ENCODE data around the gene TMEM259. TPM values are rescaled to one million over a fixed set of nuclear protein-coding genes. Genes with fewer than 3 reads are reported as not detected.

The TMEM259 gene
- total RNA-seq, 1 experiment from 2014 or later, result 202 TPM

DNA sequence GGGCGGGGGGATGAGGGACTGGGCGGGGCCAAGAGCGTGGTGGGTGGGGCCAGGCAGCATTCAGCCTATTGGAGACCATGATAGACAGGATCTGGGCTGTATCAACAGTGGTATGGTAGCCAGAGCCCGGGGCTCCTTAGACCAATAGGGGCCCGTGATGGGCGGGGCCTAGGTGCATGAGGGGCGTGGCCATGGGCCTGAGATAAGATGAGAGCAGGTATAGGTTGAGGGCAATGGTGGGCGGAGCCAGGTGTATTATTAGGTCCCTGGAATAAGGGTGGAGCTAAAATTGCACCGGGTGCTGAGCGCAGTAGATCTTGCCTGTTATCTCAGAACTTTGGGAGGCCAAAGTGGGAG, 24.3 kb upstream of the TMEM259 start:
- Histone ChIP-seq H3K27ac (ENCODE audit: low read depth, low read length) (peak overlapping the region; percentile 74), H3K4me3 (replicated peaks in 1 of 2; ENCODE audit: low read depth in 1 of 2, low read length in 2 of 2) (no peak overlapping the region), H2AFZ (ENCODE audit: low read depth, low read length, poor library complexity, severe bottlenecking) (no peak overlapping the region), H3K36me3 (ENCODE audit: control insufficient read depth in 1 of 2, insufficient read depth in 2 of 2, low read length in 2 of 2) (peaks cover 0 to 15% of the 10 kb centered on the region in 2 experiments; a peak in 1 of 4 replicates), H3K9me2 (ENCODE audit: insufficient read depth) (no peaks in the 10 kb centered on the region), H3K9ac (ENCODE audit: low read length) (no peak overlapping the region), H3K4me1 (ENCODE audit: control insufficient read depth in 1 of 2, insufficient read depth in 2 of 2, low read length in 2 of 2) (peaks cover 30 to 60% of the 10 kb centered on the region in 2 experiments), H3K9me3 (ENCODE audit: control insufficient read depth in 1 of 2, insufficient read depth in 1 of 2, low read depth in 1 of 2, low read length in 2 of 2) (no peaks in the 10 kb centered on the region), H3K27me3 (ENCODE audit: insufficient read depth, low read length) (no peaks in the 10 kb centered on the region), H3K4me2 (ENCODE audit: low read length) (no peak overlapping the region; the same call in 1 of the 2 replicates), H4K20me1 (ENCODE audit: insufficient read depth) (no peaks in the 10 kb centered on the region), H3K79me2 (ENCODE audit: insufficient read depth, low read length) (peaks cover 12% of the 10 kb centered on the region; the same call in 1 of the 2 replicates)
- ChIA-PET POLR2A (interaction anchor here (1.0 to 2.0 kb wide), 3 partner anchors 16 to 224 kb away, joined by 4 to 7 read pairs (median 7); partner anchors contain the start of genes CIRBP and RNU6-2), CTCF (interaction anchor here (1.0 to 1.4 kb wide), 2 partner anchors 20 to 199 kb away, joined by 4 to 7 read pairs; no protein-coding TSS in a partner anchor), RAD21 (ENCODE audit: low non-redundant PET in 1 of 2, low total read pairs in 2 of 2, uncharacterized antibody in 2 of 2, unreplicated experiment in 2 of 2) (no interaction called here)
- BruUV-seq (replicated peaks), result no TSS peak
- peak; percentile 69 for ATAC-seq
- TF ChIP-seq, protein P1, sequence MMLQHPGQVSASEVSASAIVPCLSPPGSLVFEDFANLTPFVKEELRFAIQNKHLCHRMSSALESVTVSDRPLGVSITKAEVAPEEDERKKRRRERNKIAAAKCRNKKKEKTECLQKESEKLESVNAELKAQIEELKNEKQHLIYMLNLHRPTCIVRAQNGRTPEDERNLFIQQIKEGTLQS (IDR thresholded peaks at IDR 0.05), result no peak
- TF ChIP-seq POLR2A (IDR thresholded peaks at IDR 0.05; ENCODE audit: borderline replicate concordance, extremely low read depth, insufficient read depth, insufficient read length) (peak; percentile 46), EZH2 (IDR thresholded peaks at IDR 0.05) (no peak)
- DNase-seq (ENCODE audit: low read depth, low spot score), result peak; percentile 95
- intact Hi-C loops (cut with micrococcal nuclease), result no loop called here

DNA sequence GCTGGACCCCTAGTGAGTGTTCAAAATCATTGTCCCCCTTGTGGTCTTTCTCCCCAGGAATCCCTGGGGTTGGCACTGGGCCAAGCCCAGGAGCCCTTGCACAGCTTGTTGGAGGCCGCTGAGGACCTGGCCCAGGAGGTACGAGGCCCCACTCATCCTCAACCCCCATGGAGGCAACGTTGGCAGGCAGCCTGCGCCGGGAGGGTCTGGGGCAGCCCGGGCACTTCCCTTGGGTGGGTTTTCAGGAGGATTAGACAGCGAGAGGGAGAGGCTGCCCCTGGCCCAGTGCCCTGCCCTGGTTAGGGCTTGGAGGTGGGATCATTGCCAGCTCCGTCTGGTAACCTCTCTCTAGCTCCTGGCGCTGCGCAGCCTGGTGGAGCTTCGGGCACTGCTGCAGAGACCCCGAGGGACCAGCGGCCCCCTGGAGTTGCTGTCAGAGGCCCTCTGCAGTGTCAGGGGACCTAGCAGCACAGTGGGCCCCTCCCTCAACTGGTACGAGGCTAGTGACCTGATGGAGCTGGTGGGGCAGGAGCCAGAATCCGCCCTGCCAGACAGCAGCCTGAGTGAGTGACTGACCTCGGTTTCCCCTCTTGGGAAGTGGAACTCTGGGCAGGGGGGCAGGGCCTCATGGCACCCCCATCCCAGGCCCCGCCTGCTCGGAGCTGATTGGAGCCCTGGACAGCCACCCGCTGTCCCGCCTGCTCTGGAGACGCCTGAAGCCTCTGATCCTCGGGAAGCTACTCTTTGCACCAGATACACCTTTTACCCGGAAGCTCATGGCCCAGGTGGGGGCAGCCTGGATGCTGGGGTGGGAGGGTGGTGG, 22.0 kb upstream of the TMEM259 start:
- Histone ChIP-seq H2AFZ (ENCODE audit: low read depth, low read length, poor library complexity, severe bottlenecking) (no peak overlapping the region), H3K36me3 (ENCODE audit: control insufficient read depth in 1 of 2, insufficient read depth in 2 of 2, low read length in 2 of 2) (peaks cover 0 to 22% of the 10 kb centered on the region in 2 experiments; a peak in 1 of 4 replicates)
- BruUV-seq (replicated peaks), result TSS peak; percentile 50

More for the DNA sequence above, 22.0 kb upstream of the TMEM259 start:
- H3K79me2 ChIP-seq (ENCODE audit: insufficient read depth, low read length), result peaks cover 14% of the 10 kb centered on the region; the same call in 1 of the 2 replicates
- TF ChIP-seq TCF7L2 (IDR thresholded peaks at IDR 0.05; ENCODE audit: borderline replicate concordance, extremely low read depth, insufficient read depth, insufficient read length) (peak; percentile 57), ELF1 (IDR thresholded peaks at IDR 0.05; ENCODE audit: borderline replicate concordance, low read depth) (no peak)
- TF ChIP-seq, protein P2, sequence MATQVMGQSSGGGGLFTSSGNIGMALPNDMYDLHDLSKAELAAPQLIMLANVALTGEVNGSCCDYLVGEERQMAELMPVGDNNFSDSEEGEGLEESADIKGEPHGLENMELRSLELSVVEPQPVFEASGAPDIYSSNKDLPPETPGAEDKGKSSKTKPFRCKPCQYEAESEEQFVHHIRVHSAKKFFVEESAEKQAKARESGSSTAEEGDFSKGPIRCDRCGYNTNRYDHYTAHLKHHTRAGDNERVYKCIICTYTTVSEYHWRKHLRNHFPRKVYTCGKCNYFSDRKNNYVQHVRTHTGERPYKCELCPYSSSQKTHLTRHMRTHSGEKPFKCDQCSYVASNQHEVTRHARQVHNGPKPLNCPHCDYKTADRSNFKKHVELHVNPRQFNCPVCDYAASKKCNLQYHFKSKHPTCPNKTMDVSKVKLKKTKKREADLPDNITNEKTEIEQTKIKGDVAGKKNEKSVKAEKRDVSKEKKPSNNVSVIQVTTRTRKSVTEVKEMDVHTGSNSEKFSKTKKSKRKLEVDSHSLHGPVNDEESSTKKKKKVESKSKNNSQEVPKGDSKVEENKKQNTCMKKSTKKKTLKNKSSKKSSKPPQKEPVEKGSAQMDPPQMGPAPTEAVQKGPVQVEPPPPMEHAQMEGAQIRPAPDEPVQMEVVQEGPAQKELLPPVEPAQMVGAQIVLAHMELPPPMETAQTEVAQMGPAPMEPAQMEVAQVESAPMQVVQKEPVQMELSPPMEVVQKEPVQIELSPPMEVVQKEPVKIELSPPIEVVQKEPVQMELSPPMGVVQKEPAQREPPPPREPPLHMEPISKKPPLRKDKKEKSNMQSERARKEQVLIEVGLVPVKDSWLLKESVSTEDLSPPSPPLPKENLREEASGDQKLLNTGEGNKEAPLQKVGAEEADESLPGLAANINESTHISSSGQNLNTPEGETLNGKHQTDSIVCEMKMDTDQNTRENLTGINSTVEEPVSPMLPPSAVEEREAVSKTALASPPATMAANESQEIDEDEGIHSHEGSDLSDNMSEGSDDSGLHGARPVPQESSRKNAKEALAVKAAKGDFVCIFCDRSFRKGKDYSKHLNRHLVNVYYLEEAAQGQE (IDR thresholded peaks at IDR 0.05; ENCODE audit: low read depth), result no peak
- RAD21 ChIA-PET (ENCODE audit: low non-redundant PET in 1 of 2, low total read pairs in 2 of 2, uncharacterized antibody in 2 of 2, unreplicated experiment in 2 of 2), result no interaction called here
- POLR2A ChIA-PET, result interaction anchor here (0.7 to 7.8 kb wide), 6 partner anchors 15 to 226 kb away, joined by 3 to 85 read pairs (median 4); partner anchors contain the start of genes CIRBP, CNN2 and RNU6-2
- no peak for ATAC-seq
- intact Hi-C loops (cut with micrococcal nuclease), result no loop called here
- H3K9me3 ChIP-seq (ENCODE audit: control insufficient read depth in 1 of 2, insufficient read depth in 1 of 2, low read depth in 1 of 2, low read length in 2 of 2), result no peaks in the 10 kb centered on the region
- H3K4me2 ChIP-seq (ENCODE audit: low read length), result peak overlapping the region; percentile 88
- DNase-seq (ENCODE audit: low read depth, low spot score), result no peak
- H3K9me2 ChIP-seq (ENCODE audit: insufficient read depth), result no peaks in the 10 kb centered on the region
- H3K4me3 ChIP-seq (replicated peaks in 1 of 2; ENCODE audit: low read depth in 1 of 2, low read length in 2 of 2), result peak overlapping the region; percentile 91
- H3K27me3 ChIP-seq (ENCODE audit: insufficient read depth, low read length), result no peaks in the 10 kb centered on the region
- H4K20me1 ChIP-seq (ENCODE audit: insufficient read depth), result no peaks in the 10 kb centered on the region
- H3K27ac ChIP-seq (ENCODE audit: low read depth, low read length), result peak overlapping the region; percentile 78
- H3K4me1 ChIP-seq (ENCODE audit: control insufficient read depth in 1 of 2, insufficient read depth in 2 of 2, low read length in 2 of 2), result peaks cover 36 to 80% of the 10 kb centered on the region in 2 experiments
- peak overlapping the region; percentile 84 for H3K9ac ChIP-seq (ENCODE audit: low read length)
- CTCF ChIA-PET, result interaction anchor here (0.9 to 2.4 kb wide), 6 partner anchors 16 to 70 kb away, joined by 3 to 9 read pairs (median 4); partner anchors contain the start of genes ARHGAP45 and CNN2

Measured in HCT116 (cell line).